ENCODE measurements around the gene MMAB.

- no peak for TF ChIP-seq CTCF (IDR thresholded peaks at IDR 0.05; ENCODE audit: poor library complexity)
- no peak for TF ChIP-seq EZH2phosphoT487 (IDR thresholded peaks at IDR 0.05; ENCODE audit: low read depth, severe bottlenecking, unreplicated experiment)
Observed at GRCh38 chr12:109571773-109572505, 1.4 kb downstream of the MMAB start.

Measured in hepatocyte (in vitro differentiated cells).